ENCODE data around the gene PFAS.

PFAS gene

GRCh38 chr17:8266648-8267479 is 17.8 kb downstream of the PFAS start:
- DNase-seq (ENCODE audit: low read depth, low spot score) = no peak

GRCh38 chr17:8267480-8268147 is 18.5 kb downstream of the PFAS start:
- no peak for DNase-seq (ENCODE audit: low read depth, low spot score)

GRCh38 chr17:8268550-8269298 is 19.6 kb downstream of the PFAS start:
- no peak for DNase-seq (ENCODE audit: low read depth, low spot score)

- no peak for DNase-seq (ENCODE audit: low read depth, low spot score)
These were observed 23.3 kb downstream of the PFAS start for GRCh38 chr17:8272421-8272820.

GRCh38 chr17:8273884-8274444 is 24.9 kb downstream of the PFAS start:
- no peak for DNase-seq (ENCODE audit: low read depth, low spot score)

GRCh38 chr17:8274816-8275215 is 25.7 kb downstream of the PFAS start:
- no peak for DNase-seq (ENCODE audit: low read depth, low spot score)

GRCh38 chr17:8275421-8276290 is 26.6 kb downstream of the PFAS start:
- no peak for DNase-seq (ENCODE audit: low read depth, low spot score)

GRCh38 chr17:8277317-8277716 is 28.2 kb downstream of the PFAS start:
- DNase-seq (ENCODE audit: low read depth, low spot score) = peak; percentile 20

- no peak for DNase-seq (ENCODE audit: low read depth, low spot score)
These were observed 33.3 kb downstream of the PFAS start for GRCh38 chr17:8282345-8282744.

- peak; percentile 31 for DNase-seq (ENCODE audit: low read depth, low spot score)
These were observed 34.3 kb downstream of the PFAS start for GRCh38 chr17:8283356-8283755.

- DNase-seq (ENCODE audit: low read depth, low spot score) = no peak
These were observed 35.0 kb downstream of the PFAS start for GRCh38 chr17:8284126-8284525.

GRCh38 chr17:8285270-8286181 is 36.4 kb downstream of the PFAS start:
- no peak for DNase-seq (ENCODE audit: low read depth, low spot score)

- no peak for DNase-seq (ENCODE audit: low read depth, low spot score)
These were observed 38.7 kb downstream of the PFAS start for GRCh38 chr17:8287651-8288335.

- DNase-seq (ENCODE audit: low read depth, low spot score) = peak; percentile 95
These were observed 39.4 kb downstream of the PFAS start, which contains the start of gene RANGRF for GRCh38 chr17:8288336-8289102. Gene RANGRF, plus strand, starts transcription at chr17:8288670. Its CDS starts 119 bp downstream, at chr17:8288789.

- no peak for DNase-seq (ENCODE audit: low read depth, low spot score)
These were observed 40.0 kb downstream of the PFAS start for GRCh38 chr17:8289103-8289397.

GRCh38 chr17:8290043-8290442 is 41.0 kb downstream of the PFAS start:
- no peak for DNase-seq (ENCODE audit: low read depth, low spot score)

GRCh38 chr17:8292639-8293395 is 43.7 kb downstream of the PFAS start:
- DNase-seq (ENCODE audit: low read depth, low spot score) = no peak

- DNase-seq (ENCODE audit: low read depth, low spot score) = no peak
These were observed 45.3 kb downstream of the PFAS start for GRCh38 chr17:8294361-8294760.
